ENCODE data around the gene OPTN.
A peak's percentile ranks its signal among the peaks of the same experiment; 100 is the strongest.

OPTN gene

GRCh38 chr10:13095929-13096328 is 4.0 kb upstream of the OPTN start:
- ChIA-PET POLR2A (no interaction called here), CTCF (no interaction called here)
- TF ChIP-seq CTCF (IDR thresholded peaks at IDR 0.05; ENCODE audit: control extremely low read depth, extremely low read depth, low read depth, missing control alignments): no peak
- DNase-seq (ENCODE audit: extremely low spot score): no peak

- ChIA-PET CTCF (interaction anchor here (0.7 to 2.7 kb wide), 15 partner anchors 10 to 1316 kb away, joined by 3 to 14 read pairs (median 4); partner anchors contain the start of gene MCM10), POLR2A (no interaction called here)
- DNase-seq (ENCODE audit: extremely low spot score): peak; percentile 74
- TF ChIP-seq CTCF (IDR thresholded peaks at IDR 0.05; ENCODE audit: control extremely low read depth, extremely low read depth, low read depth, missing control alignments): peak; percentile 60
Measured at GRCh38 chr10:13099144-13099665, 758 bp upstream of the OPTN start.

- ChIA-PET CTCF (interaction anchor here (0.8 to 2.2 kb wide), 15 partner anchors 9 to 1317 kb away, joined by 3 to 14 read pairs (median 3); partner anchors contain the start of gene MCM10), POLR2A (interaction anchor here (0.6 kb wide), 1 partner anchor 977 kb away, joined by 3 read pairs; no protein-coding TSS in a partner anchor)
- DNase-seq (ENCODE audit: extremely low spot score): peak; percentile 38
- TF ChIP-seq CTCF (IDR thresholded peaks at IDR 0.05; ENCODE audit: control extremely low read depth, extremely low read depth, low read depth, missing control alignments): no peak
Measured at GRCh38 chr10:13100349-13101294, 659 bp downstream of the OPTN start.

- ChIA-PET POLR2A (no interaction called here), CTCF (interaction anchor here (0.7 to 1.6 kb wide), 2 partner anchors 14 to 1319 kb away, joined by 3 read pairs; no protein-coding TSS in a partner anchor)
- TF ChIP-seq CTCF (IDR thresholded peaks at IDR 0.05; ENCODE audit: control extremely low read depth, extremely low read depth, low read depth, missing control alignments): no peak
- peak; percentile 39 for DNase-seq (ENCODE audit: extremely low spot score)
Measured at GRCh38 chr10:13102002-13102794, 2.2 kb downstream of the OPTN start.

- DNase-seq (ENCODE audit: extremely low spot score): no peak
- POLR2A ChIA-PET: interaction anchor here (0.6 kb wide), 1 partner anchor 522 kb away, joined by 5 read pairs; no protein-coding TSS in a partner anchor
- CTCF ChIA-PET: interaction anchor here (0.6 kb wide), 1 partner anchor 10 kb away, joined by 3 read pairs; no protein-coding TSS in a partner anchor
- TF ChIP-seq CTCF (IDR thresholded peaks at IDR 0.05; ENCODE audit: control extremely low read depth, extremely low read depth, low read depth, missing control alignments): no peak
Measured at GRCh38 chr10:13103554-13103953, 3.6 kb downstream of the OPTN start.

- ChIA-PET POLR2A (no interaction called here), CTCF (no interaction called here)
Measured at GRCh38 chr10:13104697-13105096, 4.7 kb downstream of the OPTN start.

More at GRCh38 chr10:13104697-13105096, 4.7 kb downstream of the OPTN start:
- no peak for TF ChIP-seq CTCF (IDR thresholded peaks at IDR 0.05; ENCODE audit: control extremely low read depth, extremely low read depth, low read depth, missing control alignments)
- DNase-seq (ENCODE audit: extremely low spot score): no peak
